ENCODE measurements around the gene DAB1. TPM values are rescaled to one million over a fixed set of nuclear protein-coding genes. Genes with fewer than 3 reads are reported as not detected.

The DAB1 gene
- polyA plus RNA-seq, 3 donors = not detected

GRCh38 chr1:57378534-57378933, 45.3 kb downstream of the DAB1 start:
- Mint-ChIP-seq H3K27ac (no peak overlapping the region), H3K4me3 (no peak overlapping the region), H3K27me3 (ENCODE audit: low read depth in 3 of 3) (peaks cover 0 to 4% (median 0%) of the 10 kb centered on the region in 3 donors), H3K4me1 (no peaks in the 10 kb centered on the region), H3K36me3 (no peaks in the 10 kb centered on the region), H3K9me3 (peaks cover 0 to 8% (median 4%) of the 10 kb centered on the region in 7 donors)
- H3K4me3 ChIP-seq (replicated peaks in 1 of 3; ENCODE audit: low read depth in 2 of 3, low read length in 3 of 3) = no peak overlapping the region
- no peak overlapping the region for H2AFZ ChIP-seq (ENCODE audit: insufficient read depth, low read depth, low read length, poor library complexity, severe bottlenecking)
- WGBS (ENCODE audit: insufficient coverage) = no CpG with 5 or more reads among the region's 2 CpGs
- no peaks in the 10 kb centered on the region for H3K79me2 ChIP-seq (ENCODE audit: insufficient read depth, low read length)
- H3K9me3 ChIP-seq (replicated peaks in 1 of 2; ENCODE audit: control insufficient read depth in 1 of 2, insufficient read depth in 1 of 2, low read length in 2 of 2) = no peaks in the 10 kb centered on the region
- H3K9ac ChIP-seq (ENCODE audit: insufficient read depth, low read length, poor library complexity, severe bottlenecking) = no peak overlapping the region
- no peaks in the 10 kb centered on the region for H4K20me1 ChIP-seq (ENCODE audit: insufficient read depth, low read length)
- H3K27me3 ChIP-seq (ENCODE audit: control insufficient read depth in 2 of 2, insufficient read depth in 2 of 2, low read length in 2 of 2) = no peaks in the 10 kb centered on the region
- intact Hi-C loops (cut with micrococcal nuclease) = no loop called here
- no peak overlapping the region for H3K4me2 ChIP-seq (replicated peaks; ENCODE audit: extremely low read depth, low read length, poor library complexity, severe bottlenecking)
- TF ChIP-seq CTCF (IDR thresholded peaks at IDR 0.05) = no peak
- DNase-seq = no peak
- no peaks in the 10 kb centered on the region for H3K36me3 ChIP-seq (replicated peaks in 1 of 2; ENCODE audit: control insufficient read depth in 1 of 2, insufficient read depth in 2 of 2, low read length in 2 of 2)
- H3K27ac ChIP-seq (ENCODE audit: low read depth in 1 of 2, low read length in 2 of 2) = no peak overlapping the region
- H3K4me1 ChIP-seq (ENCODE audit: control insufficient read depth in 1 of 2, insufficient read depth in 2 of 2, low read length in 2 of 2) = no peaks in the 10 kb centered on the region

- H3K36me3 ChIP-seq (replicated peaks in 1 of 2; ENCODE audit: control insufficient read depth in 1 of 2, insufficient read depth in 2 of 2, low read length in 2 of 2) = no peaks in the 10 kb centered on the region
- Mint-ChIP-seq H3K36me3 (no peaks in the 10 kb centered on the region), H3K27ac (no peak overlapping the region), H3K9me3 (peaks cover 0 to 5% (median 4%) of the 10 kb centered on the region in 7 donors), H3K4me3 (no peak overlapping the region), H3K27me3 (ENCODE audit: low read depth in 3 of 3) (peaks cover 0 to 4% (median 0%) of the 10 kb centered on the region in 3 donors), H3K4me1 (no peaks in the 10 kb centered on the region)
- no peak overlapping the region for H3K4me3 ChIP-seq (replicated peaks in 1 of 3; ENCODE audit: low read depth in 2 of 3, low read length in 3 of 3)
- no peaks in the 10 kb centered on the region for H3K9me3 ChIP-seq (replicated peaks in 1 of 2; ENCODE audit: control insufficient read depth in 1 of 2, insufficient read depth in 1 of 2, low read length in 2 of 2)
- no peak overlapping the region for H3K9ac ChIP-seq (ENCODE audit: insufficient read depth, low read length, poor library complexity, severe bottlenecking)
- H3K4me2 ChIP-seq (replicated peaks; ENCODE audit: extremely low read depth, low read length, poor library complexity, severe bottlenecking) = no peak overlapping the region
- intact Hi-C loops (cut with micrococcal nuclease) = no loop called here
- H2AFZ ChIP-seq (ENCODE audit: insufficient read depth, low read depth, low read length, poor library complexity, severe bottlenecking) = no peak overlapping the region
- H4K20me1 ChIP-seq (ENCODE audit: insufficient read depth, low read length) = no peaks in the 10 kb centered on the region
- whole genome bisulfite sequencing (ENCODE audit: insufficient coverage) = no CpG with 5 or more reads among the region's 4 CpGs
- TF ChIP-seq CTCF (IDR thresholded peaks at IDR 0.05) = no peak
- DNase-seq = no peak
- no peaks in the 10 kb centered on the region for H3K4me1 ChIP-seq (ENCODE audit: control insufficient read depth in 1 of 2, insufficient read depth in 2 of 2, low read length in 2 of 2)
- no peaks in the 10 kb centered on the region for H3K79me2 ChIP-seq (ENCODE audit: insufficient read depth, low read length)
- no peak overlapping the region for H3K27ac ChIP-seq (ENCODE audit: low read depth in 1 of 2, low read length in 2 of 2)
- no peaks in the 10 kb centered on the region for H3K27me3 ChIP-seq (ENCODE audit: control insufficient read depth in 2 of 2, insufficient read depth in 2 of 2, low read length in 2 of 2)
These were observed 46.3 kb downstream of the DAB1 start for GRCh38 chr1:57377339-57378139.

All from CD14-positive monocyte (primary cell).